AG04450 (cell line): ENCODE measurements around the gene PRELID3B. TPM values are rescaled to one million over a fixed set of nuclear protein-coding genes. Genes with fewer than 3 reads are reported as not detected.
A peak's percentile ranks its signal among the peaks of the same experiment; 100 is the strongest.

Experiments
- CTCF ChIA-PET: fragments of 300-600, 350-600 bp; formaldehyde crosslinking; extraction: SDS; loops from one replicate; lab custom pipeline; 2022; ENCODE audit warnings: antibody characterized with exemption, inconsistent platforms; lab: Charles Lee
- POLR2A ChIA-PET: fragments of 350-600 bp; formaldehyde crosslinking; extraction: SDS; loops from one replicate; lab custom pipeline; 2021; ENCODE audit warnings: antibody characterized with exemption, inconsistent platforms; lab: Yijun Ruan, JAX
- DNase-seq: peaks from one replicate; pipeline ENCODE4 v3.0.0-alpha.2; 2011; ENCODE audit warnings: low read depth, low spot score
- H3K27ac ChIP-seq: one replicate; pipeline ENCODE4 v1.5.1; 2012; ENCODE audit warnings: low read depth, low read length, control low read depth
- H3K27me3 ChIP-seq: one replicate; pipeline ENCODE4 v1.6.0; 2012; ENCODE audit warnings: low read length; ENCODE audit not compliant: control insufficient read depth, insufficient read depth
- H3K4me3 ChIP-seq: 2 replicates; pipeline ENCODE4 v1.5.1; 2011; ENCODE audit warnings: mild to moderate bottlenecking, low read depth, low read length, control low read depth
- H3K9me3 ChIP-seq: 2 replicates; pipeline ENCODE4 v1.5.1; 2012; ENCODE audit warnings: low read length; ENCODE audit not compliant: control insufficient read depth, insufficient read depth
- CTCF ChIP-seq: IDR thresholded peaks from 2 replicates; pipeline ENCODE4 v1.5.1; 2011; ENCODE audit warnings: low read depth, low read length, control low read depth, inconsistent platforms
- polyA plus RNA-seq: library from polyadenylated mRNA; depleted of rRNA; stranded (reverse); fragments of >200 nt; gene quantifications from 2 replicates; pipeline ENCODE4 v1.2.3, GENCODE V29; 2011

The PRELID3B gene
- polyA plus RNA-seq, 1 experiment = 58.2 TPM

GRCh38 chr20:59033093-59033492 is 9.5 kb downstream of the PRELID3B start:
- Histone ChIP-seq H3K27me3 (no peaks in the 10 kb centered on the region), H3K9me3 (no peaks in the 10 kb centered on the region), H3K4me3 (peak overlapping the region; percentile 66; the same call in 1 of the 2 replicates), H3K27ac (no peak overlapping the region)
- ChIA-PET POLR2A (interaction anchor here (1.0 to 2.1 kb wide), 4 partner anchors 10 to 132 kb away, joined by 3 to 24 read pairs (median 6); partner anchors contain the start of gene PRELID3B), CTCF (no interaction called here)
- TF ChIP-seq CTCF = no peak
- no peak for DNase-seq

- peak; percentile 23; the same call in 1 of the 2 replicates for TF ChIP-seq CTCF
- Histone ChIP-seq H3K27ac (no peak overlapping the region), H3K4me3 (peak overlapping the region; percentile 66), H3K9me3 (no peaks in the 10 kb centered on the region), H3K27me3 (no peaks in the 10 kb centered on the region)
- no peak for DNase-seq
- CTCF ChIA-PET = interaction anchor here (0.6 to 1.0 kb wide), 4 partner anchors 8 to 783 kb away, joined by 3 to 4 read pairs (median 3); no protein-coding TSS in a partner anchor
- POLR2A ChIA-PET = interaction anchor here (0.6 to 2.1 kb wide), 13 partner anchors 10 to 1692 kb away, joined by 3 to 24 read pairs (median 4); partner anchors contain the start of gene PRELID3B
These were observed 9.9 kb downstream of the PRELID3B start for GRCh38 chr20:59032713-59033059.

DNA sequence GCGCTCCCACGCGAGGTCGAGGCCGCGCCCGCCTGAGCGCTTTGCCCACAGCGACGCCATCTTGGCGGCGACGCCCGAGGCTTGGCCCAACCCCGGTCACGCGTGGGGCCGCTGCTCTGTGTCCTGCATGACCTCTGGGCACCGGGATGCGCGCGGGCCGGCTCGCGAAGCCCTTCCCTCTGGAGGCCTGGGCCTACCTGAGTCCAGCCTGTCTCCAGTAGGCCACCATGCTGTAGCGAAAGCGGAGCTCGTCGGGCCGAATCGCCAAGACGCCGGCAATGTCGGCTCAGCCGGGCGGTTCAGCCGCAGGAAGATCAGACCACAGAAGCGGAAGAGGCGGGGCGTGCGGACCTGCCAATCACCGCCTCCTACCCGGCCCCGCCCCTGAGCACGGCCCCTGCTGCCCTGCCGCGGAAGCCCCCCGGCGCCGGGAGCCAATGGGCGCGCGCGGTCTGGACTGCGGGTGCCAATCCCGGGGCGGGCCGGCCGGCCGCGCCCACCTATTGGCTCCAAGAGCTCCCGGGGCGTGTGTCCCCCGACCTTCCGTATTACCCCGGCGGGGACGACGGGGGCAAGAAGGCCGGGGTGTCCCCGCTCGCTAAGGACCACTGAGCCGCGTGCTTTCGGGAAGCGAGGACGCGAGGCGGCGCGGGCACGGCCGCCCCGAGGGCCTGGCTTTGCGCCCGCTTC is 10.4 kb downstream of the PRELID3B start, which contains the start of gene ATP5F1E:
TSS of gene ATP5F1E (minus strand) at position 313 of the 690 bp plus-strand sequence. CDS start at position 229, 84 bp downstream.
- peak; percentile 67 for DNase-seq
- H3K27me3 ChIP-seq = no peaks in the 10 kb centered on the region
- ChIA-PET POLR2A (interaction anchor here (0.6 to 2.1 kb wide), 17 partner anchors 9 to 1918 kb away, joined by 3 to 24 read pairs (median 4); partner anchors contain the start of gene PRELID3B), CTCF (interaction anchor here (0.6 to 1.0 kb wide), 4 partner anchors 9 to 782 kb away, joined by 3 to 4 read pairs (median 3); no protein-coding TSS in a partner anchor)
- no peaks in the 10 kb centered on the region for H3K9me3 ChIP-seq
- peak within 1 kb of the TSS; percentile 77 for H3K4me3 ChIP-seq
- TF ChIP-seq CTCF = no peak
- no peak within 1 kb of the TSS for H3K27ac ChIP-seq

DNA sequence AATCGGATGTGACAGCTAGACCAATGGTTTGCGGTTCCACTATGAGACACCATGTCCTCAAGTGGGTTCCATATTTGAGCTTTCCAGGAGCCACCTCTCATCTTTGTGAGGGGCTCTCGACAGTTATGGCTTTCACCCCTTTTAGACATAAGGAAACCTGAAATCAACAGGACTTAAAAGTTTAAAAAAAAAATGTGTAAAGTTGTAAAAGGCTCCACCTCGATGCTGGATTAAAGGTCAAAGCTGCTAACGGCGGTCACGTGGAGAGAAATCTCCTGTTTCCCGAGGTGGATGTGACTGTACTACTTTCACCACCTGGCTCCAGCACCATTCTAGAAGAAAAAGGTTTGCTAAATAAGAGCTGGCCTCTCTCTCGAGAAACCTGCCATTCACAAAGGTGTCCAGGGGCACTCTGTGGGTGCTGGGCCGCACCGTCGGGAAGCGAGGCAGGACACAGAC is 11.0 kb downstream of the PRELID3B start:
- DNase-seq = no peak
- no peak for TF ChIP-seq CTCF
- Histone ChIP-seq H3K4me3 (peak overlapping the region; percentile 77), H3K9me3 (no peaks in the 10 kb centered on the region), H3K27me3 (no peaks in the 10 kb centered on the region), H3K27ac (no peak overlapping the region)
- ChIA-PET POLR2A (interaction anchor here (0.9 to 2.1 kb wide), 6 partner anchors 8 to 161 kb away, joined by 3 to 24 read pairs (median 4); partner anchors contain the start of gene PRELID3B), CTCF (no interaction called here)
